Sigmoid colon (tissue), 4 donors: ENCODE data around the gene USP44.

Experiments used
- POLR2A ChIP-seq, 2 donors: fragments of 450-650 bp; IDR thresholded peaks; one replicate each; pipeline ENCODE4 v1.6.1; 2016; ENCODE audit warnings: antibody characterized with exemption in 2 of 2, mild to moderate bottlenecking in 2 of 2, moderate library complexity in 2 of 2
- POLR2AphosphoS5 ChIP-seq, 4 donors: sonication (generic); formaldehyde crosslinking; IDR thresholded peaks; one replicate each; pipeline ENCODE4 v1.6.1; 2017; ENCODE audit warnings: antibody characterized with exemption in 4 of 4
- TF ChIP-seq, protein P1 (sequence below), 4 experiments: fragments of 450-650 bp in 3 of 4; fragments of 200-600 bp in 1 of 4; IDR thresholded peaks; one replicate each; pipeline ENCODE4 v1.5.1; 2016 to 2019; ENCODE audit warnings: antibody characterized with exemption in 4 of 4, mild to moderate bottlenecking in 3 of 4, moderate library complexity in 2 of 4

DNA sequence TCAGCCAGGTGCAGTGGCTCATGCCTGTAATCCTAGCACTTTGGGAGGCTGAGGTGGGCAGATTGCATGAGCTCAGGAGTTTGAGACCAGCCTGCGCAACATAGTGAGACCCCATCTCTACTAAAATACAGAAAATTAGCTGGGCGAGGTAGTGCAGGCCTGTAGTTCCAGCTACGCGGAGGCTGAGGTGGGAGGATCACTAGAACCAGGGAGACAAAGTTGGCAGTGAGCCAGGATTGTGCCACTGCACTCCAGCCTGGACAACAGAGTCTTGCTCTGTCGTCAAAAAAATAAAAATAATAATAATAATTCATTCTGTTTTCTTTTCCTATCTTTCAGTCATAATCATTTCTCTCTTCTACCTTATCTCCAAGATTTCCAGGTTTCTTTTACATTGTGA lies 48.6 kb upstream of the USP44 start:
- TF ChIP-seq, protein P1, sequence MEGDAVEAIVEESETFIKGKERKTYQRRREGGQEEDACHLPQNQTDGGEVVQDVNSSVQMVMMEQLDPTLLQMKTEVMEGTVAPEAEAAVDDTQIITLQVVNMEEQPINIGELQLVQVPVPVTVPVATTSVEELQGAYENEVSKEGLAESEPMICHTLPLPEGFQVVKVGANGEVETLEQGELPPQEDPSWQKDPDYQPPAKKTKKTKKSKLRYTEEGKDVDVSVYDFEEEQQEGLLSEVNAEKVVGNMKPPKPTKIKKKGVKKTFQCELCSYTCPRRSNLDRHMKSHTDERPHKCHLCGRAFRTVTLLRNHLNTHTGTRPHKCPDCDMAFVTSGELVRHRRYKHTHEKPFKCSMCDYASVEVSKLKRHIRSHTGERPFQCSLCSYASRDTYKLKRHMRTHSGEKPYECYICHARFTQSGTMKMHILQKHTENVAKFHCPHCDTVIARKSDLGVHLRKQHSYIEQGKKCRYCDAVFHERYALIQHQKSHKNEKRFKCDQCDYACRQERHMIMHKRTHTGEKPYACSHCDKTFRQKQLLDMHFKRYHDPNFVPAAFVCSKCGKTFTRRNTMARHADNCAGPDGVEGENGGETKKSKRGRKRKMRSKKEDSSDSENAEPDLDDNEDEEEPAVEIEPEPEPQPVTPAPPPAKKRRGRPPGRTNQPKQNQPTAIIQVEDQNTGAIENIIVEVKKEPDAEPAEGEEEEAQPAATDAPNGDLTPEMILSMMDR (IDR thresholded peaks at IDR 0.05) = no peak
- TF ChIP-seq POLR2A (IDR thresholded peaks at IDR 0.05) (no peak), POLR2AphosphoS5 (IDR thresholded peaks at IDR 0.05) (no peak)
